ENCODE measurements around the gene C2orf15. TPM values are rescaled to one million over a fixed set of nuclear protein-coding genes. Genes with fewer than 3 reads are reported as not detected.
"Not testable (repeated sequence)": the region's sequence is repeated elsewhere in the genome, so short reads cannot be mapped to it uniquely, and the experiment has no call there.

C2orf15 gene
- total and polyA plus RNA-seq, 12 donors = 0.35 to 2.2 (median 1.1) TPM; not detected in 1

- H3K36me3 ChIP-seq (replicated peaks in 1 of 2) = no peaks in the 10 kb centered on the region
- no peak overlapping the region for H3K27ac ChIP-seq
- DNase-seq = no peak
- H3K4me3 ChIP-seq = no peak overlapping the region
- H3K4me1 ChIP-seq (replicated peaks in 1 of 2) = no peaks in the 10 kb centered on the region
- TF ChIP-seq POLR2A (IDR thresholded peaks at IDR 0.05) (no peak), CTCF (IDR thresholded peaks at IDR 0.05) (no peak)
- intact Hi-C loops (cut with DNase I) = no loop called here
- WGBS, 4 donors = 76 to 81% (median 80%) methylated on average over 2 of the region's 2 CpGs
- peaks cover 0 to 11% (median 0%) of the 10 kb centered on the region in 3 donors for H3K9me3 ChIP-seq (replicated peaks in 1 of 3)
- H3K27me3 ChIP-seq = no peaks in the 10 kb centered on the region
Measured at GRCh38 chr2:99127981-99128380, 13.5 kb upstream of the C2orf15 start.

GRCh38 chr2:99135044-99135556 is 6.4 kb upstream of the C2orf15 start:
- intact Hi-C loops (cut with DNase I); H3K27me3 ChIP-seq; H3K27ac ChIP-seq; H3K36me3 ChIP-seq (replicated peaks in 1 of 2); DNase-seq; H3K9me3 ChIP-seq (replicated peaks in 1 of 3); H3K4me3 ChIP-seq; H3K4me1 ChIP-seq (replicated peaks in 1 of 2): not testable (repeated sequence)
- 57 to 95% (median 90%) methylated on average over 1 to 2 of the region's 2 CpGs for WGBS, 4 donors

- Histone ChIP-seq H3K4me1 (replicated peaks in 1 of 2) (peaks cover 6 to 10% of the 10 kb centered on the region in 2 donors), H3K36me3 (replicated peaks in 1 of 2) (no peaks in the 10 kb centered on the region), H3K9me3 (replicated peaks in 1 of 3) (no peaks in the 10 kb centered on the region), H3K27ac (no peak overlapping the region), H3K27me3 (no peaks in the 10 kb centered on the region), H3K4me3 (no peak overlapping the region)
- intact Hi-C loops (cut with DNase I) = no loop called here
- DNase-seq = peak in 3 of 7 donors; percentile 7 to 26 (median 24)
- TF ChIP-seq CTCF (IDR thresholded peaks at IDR 0.05) (no peak), POLR2A (IDR thresholded peaks at IDR 0.05) (no peak)
- 55 to 75% (median 67%) methylated on average over 4 of the region's 4 CpGs for WGBS, 4 donors
Measured at GRCh38 chr2:99139003-99139402, 2.5 kb upstream of the C2orf15 start.

- Histone ChIP-seq H3K4me3 (peak overlapping the region; percentile 35 to 87 (median 74)), H3K36me3 (replicated peaks in 1 of 2) (no peaks in the 10 kb centered on the region), H3K9me3 (replicated peaks in 1 of 3) (no peaks in the 10 kb centered on the region), H3K27ac (peak overlapping the region; percentile 76 to 88 (median 79)), H3K27me3 (no peaks in the 10 kb centered on the region), H3K4me1 (replicated peaks in 1 of 2) (peaks cover 6 to 10% of the 10 kb centered on the region in 2 donors)
- 25 to 26% (median 26%) methylated on average over 17 of the region's 17 CpGs for WGBS, 4 donors
- intact Hi-C loops (cut with DNase I) = no loop called here
- TF ChIP-seq CTCF (IDR thresholded peaks at IDR 0.05) = no peak
- TF ChIP-seq POLR2A (IDR thresholded peaks at IDR 0.05) = no peak
- DNase-seq = no peak
Measured at GRCh38 chr2:99140056-99140859, 1.2 kb upstream of the C2orf15 start.

- H3K27me3 ChIP-seq = no peaks in the 10 kb centered on the region
- H3K4me1 ChIP-seq (replicated peaks in 1 of 2) = peaks cover 6 to 10% of the 10 kb centered on the region in 2 donors
- intact Hi-C loops (cut with DNase I) = no loop called here
- peak overlapping the region; percentile 76 to 88 (median 79) for H3K27ac ChIP-seq
- 0 to 1% (median 0%) methylated on average over 2 to 21 of the region's 21 CpGs for WGBS, 4 donors
- H3K9me3 ChIP-seq (replicated peaks in 1 of 3) = no peaks in the 10 kb centered on the region
- no peak for DNase-seq
- TF ChIP-seq POLR2A (IDR thresholded peaks at IDR 0.05) (peak in 1 of 2 donors; percentile 66), CTCF (IDR thresholded peaks at IDR 0.05) (peak in 1 of 6 experiments; percentile 11)
- H3K4me3 ChIP-seq = peak overlapping the region; percentile 35 to 87 (median 74)
- no peaks in the 10 kb centered on the region for H3K36me3 ChIP-seq (replicated peaks in 1 of 2)
Measured at GRCh38 chr2:99140860-99141109, 722 bp upstream of the C2orf15 start.
